Liver (tissue), 9 donors: ENCODE data around the gene ARHGAP5. TPM values are rescaled to one million over a fixed set of nuclear protein-coding genes. Genes with fewer than 3 reads are reported as not detected.

ENCODE experiments used
- DNase-seq: peaks from one replicate; pipeline ENCODE4 v3.0.0-alpha.2; 2017; ENCODE audit warnings: low spot score
- H3K27ac ChIP-seq, 2 donors: one replicate each; pipeline ENCODE4 v1.7.0; 2013; ENCODE audit warnings: inconsistent platforms in 2 of 2, low read length in 2 of 2, control low read depth in 1 of 2, low read depth in 1 of 2, mild to moderate bottlenecking in 1 of 2
- H3K27me3 ChIP-seq, 4 donors: one replicate each; pipeline versions ENCODE4 v1.6.1 to v1.7.0; 2013; ENCODE audit warnings: low read length in 3 of 4, inconsistent platforms in 1 of 4, mild to moderate bottlenecking in 1 of 4, moderate library complexity in 1 of 4; ENCODE audit not compliant: control insufficient read depth in 4 of 4, insufficient read depth in 4 of 4
- H3K36me3 ChIP-seq, 4 donors: one replicate each; pipeline versions ENCODE4 v1.6.1 to v1.7.0; 2013; ENCODE audit warnings: low read length in 3 of 4, mild to moderate bottlenecking in 3 of 4, low read depth in 1 of 4, moderate library complexity in 1 of 4; ENCODE audit not compliant: control insufficient read depth in 4 of 4, insufficient read depth in 3 of 4
- H3K4me1 ChIP-seq, 4 donors: one replicate each; pipeline versions ENCODE4 v1.6.1 to v1.7.0; 2013; ENCODE audit warnings: low read length in 3 of 4, mild to moderate bottlenecking in 3 of 4, moderate library complexity in 1 of 4; ENCODE audit not compliant: control insufficient read depth in 4 of 4, insufficient read depth in 4 of 4
- H3K4me3 ChIP-seq, 3 donors: one replicate each; pipeline versions ENCODE4 v1.6.1 to v1.7.0; 2013; ENCODE audit warnings: low read length in 3 of 3, control low read depth in 1 of 3, low read depth in 1 of 3, mild to moderate bottlenecking in 1 of 3
- H3K9ac ChIP-seq, 2 donors: one replicate each; pipeline ENCODE4 v1.7.0; 2013; ENCODE audit warnings: low read length in 2 of 2, mild to moderate bottlenecking in 2 of 2, moderate library complexity in 2 of 2, control low read depth in 1 of 2, low read depth in 1 of 2
- H3K9me3 ChIP-seq, 4 donors: one replicate each; pipeline versions ENCODE4 v1.6.1 to v1.7.0; 2013; ENCODE audit warnings: low read length in 3 of 4; ENCODE audit not compliant: control insufficient read depth in 4 of 4
- ATF3 ChIP-seq: IDR thresholded peaks from 2 replicates; pipeline ENCODE4 v1.6.1; 2016; ENCODE audit warnings: antibody characterized with exemption
- EGR1 ChIP-seq, 2 donors: IDR thresholded peaks; 2 replicates each; pipeline ENCODE4 v1.6.1; 2016 to 2018; ENCODE audit warnings: antibody characterized with exemption in 2 of 2, low read depth in 2 of 2
- FOXA1 ChIP-seq: IDR thresholded peaks from 2 replicates; pipeline ENCODE4 v1.6.1; 2016; ENCODE audit warnings: antibody characterized with exemption
- FOXA2 ChIP-seq: IDR thresholded peaks from 2 replicates; pipeline ENCODE4 v1.6.1; 2016; ENCODE audit warnings: antibody characterized with exemption
- GABPA ChIP-seq, 2 donors: IDR thresholded peaks in 1 of 2; conservative IDR thresholded peaks in 1 of 2; 2 replicates each; pipeline ENCODE4 v1.6.1; 2016; ENCODE audit warnings: antibody characterized with exemption in 2 of 2, mild to moderate bottlenecking in 1 of 2, moderate library complexity in 1 of 2
- HNF4A ChIP-seq, 2 donors: conservative IDR thresholded peaks; 2 replicates each; pipeline ENCODE4 v1.6.1; 2016; ENCODE audit warnings: antibody characterized with exemption in 2 of 2, mild to moderate bottlenecking in 2 of 2
- HNF4G ChIP-seq: IDR thresholded peaks from 2 replicates; pipeline ENCODE4 v1.6.1; 2016; ENCODE audit warnings: antibody characterized with exemption
- JUND ChIP-seq, 2 donors: IDR thresholded peaks; 2 replicates each; pipeline ENCODE4 v1.6.1; 2016; ENCODE audit warnings: antibody characterized with exemption in 2 of 2
- MAX ChIP-seq: IDR thresholded peaks from 2 replicates; pipeline ENCODE4 v1.6.1; 2016; ENCODE audit warnings: antibody characterized with exemption
- NR2F2 ChIP-seq: IDR thresholded peaks from 2 replicates; pipeline ENCODE4 v1.6.1; 2016; ENCODE audit warnings: antibody characterized with exemption
- RAD21 ChIP-seq, 2 donors: IDR thresholded peaks; 2 replicates each; pipeline ENCODE4 v1.6.1; 2016; ENCODE audit warnings: antibody characterized with exemption in 2 of 2, mild to moderate bottlenecking in 2 of 2
- RXRA ChIP-seq, 2 donors: IDR thresholded peaks; 2 replicates each; pipeline ENCODE4 v1.6.1; 2017 to 2018; ENCODE audit warnings: antibody characterized with exemption in 2 of 2, mild to moderate bottlenecking in 1 of 2
- SP1 ChIP-seq: IDR thresholded peaks from 2 replicates; pipeline ENCODE4 v1.6.1; 2018; ENCODE audit warnings: antibody characterized with exemption, mild to moderate bottlenecking
- TAF1 ChIP-seq: conservative IDR thresholded peaks from 2 replicates; pipeline ENCODE4 v1.6.1; 2016; ENCODE audit warnings: antibody characterized with exemption, mild to moderate bottlenecking
- YY1 ChIP-seq: IDR thresholded peaks from 2 replicates; pipeline ENCODE4 v1.6.1; 2016; ENCODE audit warnings: antibody characterized with exemption, mild to moderate bottlenecking
- ZBTB33 ChIP-seq: IDR thresholded peaks from 2 replicates; pipeline ENCODE4 v1.6.1; 2016; ENCODE audit warnings: antibody characterized with exemption
- polyA plus RNA-seq, 2 donors: library from polyadenylated mRNA; stranded (reverse) in 1 of 2; unstranded in 1 of 2; fragments of 200-250 nt in 1 of 2; fragments of >200 nt in 1 of 2; fragmentation: Nextera tagmentation in 1 of 2; extraction: Ambion mirVana in 1 of 2; gene quantifications; one replicate each; pipeline versions ENCODE4 v1.2.1 to v1.2.3, GENCODE V29; 2013 to 2015
- total RNA-seq, 2 donors: library from RNA; depleted of rRNA; stranded (reverse); fragments of >200 nt; gene quantifications; one replicate each; pipeline ENCODE4 v1.2.3, GENCODE V29; 2014
- TF ChIP-seq, protein P1 (sequence below): fragments of 150-350 bp; IDR thresholded peaks from 2 replicates; pipeline ENCODE4 v1.5.1; 2017; ENCODE audit warnings: improper control_type of control experiment, low read depth, low read length; ENCODE audit not compliant: missing input control
- TF ChIP-seq, protein P2 (sequence below): IDR thresholded peaks from 2 replicates; pipeline ENCODE4 v1.6.1; 2016; ENCODE audit warnings: antibody characterized with exemption, mild to moderate bottlenecking
- donor health status: healthy.
- donor health status: healthy.
- donor health status: healthy.
- donor health status: healthy.
- donor health status: healthy.

The ARHGAP5 gene
- total and polyA plus RNA-seq, 4 donors: 9.6 to 48.7 (median 29.0) TPM

- DNase-seq: no peak
- Histone ChIP-seq H3K4me3 (no peak overlapping the region), H3K27ac (no peak overlapping the region), H3K27me3 (no peaks in the 10 kb centered on the region), H3K9ac (no peak overlapping the region), H3K4me1 (peaks cover 7 to 36% (median 20%) of the 10 kb centered on the region in 4 donors), H3K36me3 (no peaks in the 10 kb centered on the region), H3K9me3 (no peaks in the 10 kb centered on the region)
- TF ChIP-seq NR2F2 (no peak), RXRA (IDR thresholded peaks at IDR 0.05) (peak in 1 of 2 donors; percentile 12), ZBTB33 (no peak), FOXA1 (no peak), HNF4A (conservative IDR thresholded peaks at IDR 0.05) (peak; percentile 63 to 69), EGR1 (IDR thresholded peaks at IDR 0.05; ENCODE audit: low read depth in 2 of 2) (no peak), JUND (IDR thresholded peaks at IDR 0.05) (no peak), TAF1 (no peak), YY1 (no peak), GABPA (IDR thresholded peaks at IDR 0.05 in 1 of 2, conservative IDR thresholded peaks at IDR 0.05 in 1 of 2) (no peak), FOXA2 (peak; percentile 71), MAX (no peak), RAD21 (IDR thresholded peaks at IDR 0.05) (no peak), ATF3 (no peak), HNF4G (peak; percentile 47), SP1 (peak; percentile 26)
- TF ChIP-seq, protein P1, sequence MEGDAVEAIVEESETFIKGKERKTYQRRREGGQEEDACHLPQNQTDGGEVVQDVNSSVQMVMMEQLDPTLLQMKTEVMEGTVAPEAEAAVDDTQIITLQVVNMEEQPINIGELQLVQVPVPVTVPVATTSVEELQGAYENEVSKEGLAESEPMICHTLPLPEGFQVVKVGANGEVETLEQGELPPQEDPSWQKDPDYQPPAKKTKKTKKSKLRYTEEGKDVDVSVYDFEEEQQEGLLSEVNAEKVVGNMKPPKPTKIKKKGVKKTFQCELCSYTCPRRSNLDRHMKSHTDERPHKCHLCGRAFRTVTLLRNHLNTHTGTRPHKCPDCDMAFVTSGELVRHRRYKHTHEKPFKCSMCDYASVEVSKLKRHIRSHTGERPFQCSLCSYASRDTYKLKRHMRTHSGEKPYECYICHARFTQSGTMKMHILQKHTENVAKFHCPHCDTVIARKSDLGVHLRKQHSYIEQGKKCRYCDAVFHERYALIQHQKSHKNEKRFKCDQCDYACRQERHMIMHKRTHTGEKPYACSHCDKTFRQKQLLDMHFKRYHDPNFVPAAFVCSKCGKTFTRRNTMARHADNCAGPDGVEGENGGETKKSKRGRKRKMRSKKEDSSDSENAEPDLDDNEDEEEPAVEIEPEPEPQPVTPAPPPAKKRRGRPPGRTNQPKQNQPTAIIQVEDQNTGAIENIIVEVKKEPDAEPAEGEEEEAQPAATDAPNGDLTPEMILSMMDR: no peak
- TF ChIP-seq, protein P2, sequence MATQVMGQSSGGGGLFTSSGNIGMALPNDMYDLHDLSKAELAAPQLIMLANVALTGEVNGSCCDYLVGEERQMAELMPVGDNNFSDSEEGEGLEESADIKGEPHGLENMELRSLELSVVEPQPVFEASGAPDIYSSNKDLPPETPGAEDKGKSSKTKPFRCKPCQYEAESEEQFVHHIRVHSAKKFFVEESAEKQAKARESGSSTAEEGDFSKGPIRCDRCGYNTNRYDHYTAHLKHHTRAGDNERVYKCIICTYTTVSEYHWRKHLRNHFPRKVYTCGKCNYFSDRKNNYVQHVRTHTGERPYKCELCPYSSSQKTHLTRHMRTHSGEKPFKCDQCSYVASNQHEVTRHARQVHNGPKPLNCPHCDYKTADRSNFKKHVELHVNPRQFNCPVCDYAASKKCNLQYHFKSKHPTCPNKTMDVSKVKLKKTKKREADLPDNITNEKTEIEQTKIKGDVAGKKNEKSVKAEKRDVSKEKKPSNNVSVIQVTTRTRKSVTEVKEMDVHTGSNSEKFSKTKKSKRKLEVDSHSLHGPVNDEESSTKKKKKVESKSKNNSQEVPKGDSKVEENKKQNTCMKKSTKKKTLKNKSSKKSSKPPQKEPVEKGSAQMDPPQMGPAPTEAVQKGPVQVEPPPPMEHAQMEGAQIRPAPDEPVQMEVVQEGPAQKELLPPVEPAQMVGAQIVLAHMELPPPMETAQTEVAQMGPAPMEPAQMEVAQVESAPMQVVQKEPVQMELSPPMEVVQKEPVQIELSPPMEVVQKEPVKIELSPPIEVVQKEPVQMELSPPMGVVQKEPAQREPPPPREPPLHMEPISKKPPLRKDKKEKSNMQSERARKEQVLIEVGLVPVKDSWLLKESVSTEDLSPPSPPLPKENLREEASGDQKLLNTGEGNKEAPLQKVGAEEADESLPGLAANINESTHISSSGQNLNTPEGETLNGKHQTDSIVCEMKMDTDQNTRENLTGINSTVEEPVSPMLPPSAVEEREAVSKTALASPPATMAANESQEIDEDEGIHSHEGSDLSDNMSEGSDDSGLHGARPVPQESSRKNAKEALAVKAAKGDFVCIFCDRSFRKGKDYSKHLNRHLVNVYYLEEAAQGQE: no peak
Measured at GRCh38 chr14:32083789-32084188, 6.7 kb downstream of the ARHGAP5 start.
